Measurements from ENCODE around the gene CHSY1. TPM values are rescaled to one million over a fixed set of nuclear protein-coding genes. Genes with fewer than 3 reads are reported as not detected.
"Not testable (repeated sequence)": the region's sequence is repeated elsewhere in the genome, so short reads cannot be mapped to it uniquely, and the experiment has no call there.

Gene CHSY1
- total and polyA plus RNA-seq, 3 donors from 2014 or later = 20.0 to 36.1 (median 31.1) TPM

DNA sequence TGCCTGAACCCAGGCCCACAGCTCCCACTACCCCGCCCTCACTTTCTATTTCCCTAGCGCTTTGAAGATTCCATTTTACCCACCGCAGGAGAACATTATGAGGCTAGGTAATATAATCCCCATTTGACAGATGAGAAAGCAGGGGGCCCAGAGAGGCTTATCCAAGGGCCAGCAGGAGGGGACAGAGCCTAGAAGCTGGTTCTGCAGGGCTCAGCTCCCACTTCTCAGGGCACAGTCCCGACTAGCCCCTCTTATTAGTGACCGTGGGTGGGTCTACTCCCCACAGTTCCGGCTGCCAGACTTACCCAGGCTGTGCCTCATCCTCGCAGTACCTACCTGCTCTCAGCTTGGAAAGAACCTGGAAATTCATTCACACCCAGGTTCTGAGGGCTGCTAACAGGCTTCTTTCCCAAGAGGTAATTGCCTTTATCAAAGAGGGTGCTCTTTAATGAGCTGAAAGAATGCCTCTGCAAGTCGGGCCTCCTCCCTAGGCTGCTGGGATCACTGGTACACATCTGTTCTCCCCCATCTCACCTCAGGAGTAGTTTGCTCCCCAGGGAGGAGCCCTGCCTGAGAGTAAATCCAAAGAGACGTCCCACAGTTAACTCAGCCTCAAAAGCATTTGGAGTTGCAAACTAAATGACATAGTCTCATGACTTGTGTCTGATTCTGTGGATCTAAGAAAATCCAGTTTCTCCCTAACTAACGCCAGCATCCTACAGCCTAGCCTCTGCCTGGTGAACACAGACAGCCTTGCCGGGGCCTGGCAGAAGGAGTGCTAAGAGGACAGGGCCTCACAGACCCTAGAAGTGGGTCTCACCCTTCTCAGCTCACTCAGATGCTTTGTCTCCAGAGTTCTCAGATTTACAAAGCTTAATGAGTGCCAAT, 125.0 kb downstream of the CHSY1 start:
- TF ChIP-seq, protein P1, sequence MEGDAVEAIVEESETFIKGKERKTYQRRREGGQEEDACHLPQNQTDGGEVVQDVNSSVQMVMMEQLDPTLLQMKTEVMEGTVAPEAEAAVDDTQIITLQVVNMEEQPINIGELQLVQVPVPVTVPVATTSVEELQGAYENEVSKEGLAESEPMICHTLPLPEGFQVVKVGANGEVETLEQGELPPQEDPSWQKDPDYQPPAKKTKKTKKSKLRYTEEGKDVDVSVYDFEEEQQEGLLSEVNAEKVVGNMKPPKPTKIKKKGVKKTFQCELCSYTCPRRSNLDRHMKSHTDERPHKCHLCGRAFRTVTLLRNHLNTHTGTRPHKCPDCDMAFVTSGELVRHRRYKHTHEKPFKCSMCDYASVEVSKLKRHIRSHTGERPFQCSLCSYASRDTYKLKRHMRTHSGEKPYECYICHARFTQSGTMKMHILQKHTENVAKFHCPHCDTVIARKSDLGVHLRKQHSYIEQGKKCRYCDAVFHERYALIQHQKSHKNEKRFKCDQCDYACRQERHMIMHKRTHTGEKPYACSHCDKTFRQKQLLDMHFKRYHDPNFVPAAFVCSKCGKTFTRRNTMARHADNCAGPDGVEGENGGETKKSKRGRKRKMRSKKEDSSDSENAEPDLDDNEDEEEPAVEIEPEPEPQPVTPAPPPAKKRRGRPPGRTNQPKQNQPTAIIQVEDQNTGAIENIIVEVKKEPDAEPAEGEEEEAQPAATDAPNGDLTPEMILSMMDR (IDR thresholded peaks at IDR 0.05) = no peak
- no peak for TF ChIP-seq POLR2A (IDR thresholded peaks at IDR 0.05)
- Histone ChIP-seq H3K27ac (peak overlapping the region; percentile 81 to 84), H3K9me3 (no peaks in the 10 kb centered on the region), H3K4me3 (no peak overlapping the region), H3K4me1 (peaks cover 19% of the 10 kb centered on the region), H3K27me3 (no peaks in the 10 kb centered on the region), H3K36me3 (ENCODE audit: low read depth, missing control alignments) (no peaks in the 10 kb centered on the region)
- no peak for DNase-seq
- intact Hi-C loops (cut with DNase I; ENCODE audit: low total_unique reads) = no loop called here
- 71 to 75% methylated on average over 10 to 11 of the region's 11 CpGs for WGBS, 2 donors

DNA sequence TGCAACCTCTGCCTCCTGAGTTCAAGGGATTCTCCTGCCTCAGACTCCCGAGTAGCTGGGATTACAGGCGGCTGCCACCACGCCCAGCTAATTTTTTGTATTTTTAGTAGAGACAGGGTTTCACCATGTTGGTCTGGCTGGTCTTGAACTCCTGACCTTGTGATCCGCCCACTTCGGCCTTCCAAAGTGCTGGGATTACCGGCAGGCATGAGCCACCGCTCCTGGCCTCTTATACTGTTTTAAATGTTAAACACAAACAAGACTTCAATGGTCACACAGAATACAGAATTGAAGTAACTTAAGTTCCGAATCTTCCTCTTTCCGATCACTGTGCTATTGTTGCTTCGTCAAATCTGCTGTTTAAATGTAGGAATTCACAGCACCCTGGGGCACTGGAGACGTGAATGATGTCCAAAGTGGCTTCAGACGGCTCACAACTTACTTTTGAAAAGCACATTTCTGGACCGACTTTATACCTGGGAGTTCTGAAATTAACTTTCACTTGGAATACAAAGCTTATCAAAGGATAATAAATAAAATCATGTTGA, 125.9 kb downstream of the CHSY1 start:
- H3K27me3 ChIP-seq; H3K9me3 ChIP-seq; H3K36me3 ChIP-seq (ENCODE audit: low read depth, missing control alignments); DNase-seq; H3K27ac ChIP-seq; intact Hi-C loops (cut with DNase I; ENCODE audit: low total_unique reads); H3K4me3 ChIP-seq: not testable (repeated sequence)
- peaks cover 28% of the 10 kb centered on the region for H3K4me1 ChIP-seq
- 84 to 87% methylated on average over 13 of the region's 13 CpGs for WGBS, 2 donors

Other genes starting within 250 kb of the CHSY1 start
- gene SELENOS, start 25.4 kb upstream of the CHSY1 start, total RNA-seq = 100 to 1,000 TPM; 128 to 134 TPM
- gene SELENOS, start 25.4 kb upstream of the CHSY1 start, polyA plus RNA-seq (ENCODE audit: insufficient read depth, low read depth, low replicate concordance) = 178 TPM
- 10 to 100 TPM; 91.0 to 91.1 TPM for gene SNRPA1, start 43.2 kb upstream of the CHSY1 start, total RNA-seq
- 121 TPM for gene SNRPA1, start 43.2 kb upstream of the CHSY1 start, polyA plus RNA-seq (ENCODE audit: insufficient read depth, low read depth, low replicate concordance)
- 100 to 1,000 TPM in 1 of 2 donors, 10 to 100 TPM in 1; 95.4 to 156 TPM for gene PCSK6, start 237.7 kb upstream of the CHSY1 start, total RNA-seq
- 43.9 TPM for gene PCSK6, start 237.7 kb upstream of the CHSY1 start, polyA plus RNA-seq (ENCODE audit: insufficient read depth, low read depth, low replicate concordance)

All from testis (tissue), 3 donors.